Measurements from ENCODE around the gene RELCH.
A peak's percentile ranks its signal among the peaks of the same experiment; 100 is the strongest.
"Not testable (repeated sequence)": the region's sequence is repeated elsewhere in the genome, so short reads cannot be mapped to it uniquely, and the experiment has no call there.

The RELCH gene

GRCh38 chr18:62186774-62187542, at the start of gene RELCH, which contains the start of gene PIGN:
RELCH (plus strand) TSS chr18:62187255; CDS start chr18:62187506, 251 bp downstream.
PIGN (minus strand) TSS chr18:62187056; CDS start chr18:62161353, 25,703 bp downstream.
- DNase-seq = peak; percentile 99

- no peak for DNase-seq
Measured at GRCh38 chr18:62138461-62139235, 48.4 kb upstream of the RELCH start.

- DNase-seq = peak; percentile 10 to 46
Measured at GRCh38 chr18:62140259-62140658, 46.8 kb upstream of the RELCH start.

GRCh38 chr18:62144338-62144737, 42.7 kb upstream of the RELCH start:
- DNase-seq = no peak

- no peak for DNase-seq
Measured at GRCh38 chr18:62151068-62151771, 35.8 kb upstream of the RELCH start.

- DNase-seq = no peak
Measured at GRCh38 chr18:62152844-62153243, 34.2 kb upstream of the RELCH start.

GRCh38 chr18:62157843-62158242, 29.2 kb upstream of the RELCH start:
- DNase-seq = no peak

GRCh38 chr18:62164310-62164709, 22.7 kb upstream of the RELCH start:
- peak; percentile 19 to 30 for DNase-seq

GRCh38 chr18:62164855-62165487, 22.1 kb upstream of the RELCH start:
- DNase-seq = no peak

- DNase-seq = no peak
Measured at GRCh38 chr18:62165583-62165982, 21.5 kb upstream of the RELCH start.

GRCh38 chr18:62166524-62166923, 20.5 kb upstream of the RELCH start:
- not testable (repeated sequence) for DNase-seq

- DNase-seq = no peak
Measured at GRCh38 chr18:62170857-62171256, 16.2 kb upstream of the RELCH start.

GRCh38 chr18:62172298-62172697, 14.8 kb upstream of the RELCH start:
- DNase-seq = no peak

- DNase-seq = no peak
Measured at GRCh38 chr18:62175521-62175920, 11.5 kb upstream of the RELCH start.

GRCh38 chr18:62177271-62177670, 9.8 kb upstream of the RELCH start:
- no peak for DNase-seq

- no peak for DNase-seq
Measured at GRCh38 chr18:62179213-62179612, 7.8 kb upstream of the RELCH start.

- no peak for DNase-seq
Measured at GRCh38 chr18:62182220-62182619, 4.8 kb upstream of the RELCH start.

- DNase-seq = peak; percentile 40 to 88
Measured at GRCh38 chr18:62183578-62184195, 3.4 kb upstream of the RELCH start.

- no peak for DNase-seq
Measured at GRCh38 chr18:62186499-62186773, 619 bp upstream of the RELCH start.

GRCh38 chr18:62187543-62188510, 772 bp downstream of the RELCH start:
- DNase-seq = peak in 1 of 2 donors; percentile 23

GRCh38 chr18:62189208-62189607, 2.2 kb downstream of the RELCH start:
- DNase-seq = no peak

All from inflammatory macrophage treated with lipopolysaccharide for 1 hour (primary cell).